Measurements from ENCODE around the gene TAB2. TPM values are rescaled to one million over a fixed set of nuclear protein-coding genes. Genes with fewer than 3 reads are reported as not detected.

Gene TAB2
- total and polyA plus RNA-seq, 2 donors (not counting 3 experiments of a cell fraction or from before 2014, with no cell fraction given): 26.0 to 37.4 TPM

GRCh38 chr6:149403534-149403933 lies 86.0 kb downstream of the TAB2 start:
- DNase-seq (ENCODE audit: low read depth, low spot score) (no peak), FAIRE-seq (no peak)
- Histone ChIP-seq H3K4me2 (ENCODE audit: insufficient read depth, low read length) (no peak overlapping the region), H3K9me1 (replicated peaks; ENCODE audit: control insufficient read depth, extremely low read depth, insufficient read depth, low read length) (peaks cover 2% of the 10 kb centered on the region), H3K9ac (replicated peaks; ENCODE audit: extremely low read depth, insufficient read depth, low read length) (no peak overlapping the region), H3K36me3 (ENCODE audit: control insufficient read depth in 2 of 2, extremely low read depth in 1 of 2, insufficient read depth in 2 of 2, low read length in 2 of 2) (peaks cover 5 to 6% of the 10 kb centered on the region in 2 experiments), H3K79me2 (ENCODE audit: control insufficient read depth, insufficient read depth, low read length) (no peaks in the 10 kb centered on the region), H3K9me3 (replicated peaks; ENCODE audit: control insufficient read depth, insufficient read depth, low read length) (no peaks in the 10 kb centered on the region), H2AFZ (ENCODE audit: low read depth, low read length) (no peak overlapping the region), H3K4me1 (ENCODE audit: control insufficient read depth, extremely low read depth, insufficient read depth, low read length) (no peaks in the 10 kb centered on the region), H3K4me3 (replicated peaks in 1 of 3; ENCODE audit: insufficient read depth in 1 of 3, low read depth in 1 of 3, low read length in 3 of 3) (no peak overlapping the region), H3K27ac (ENCODE audit: insufficient read depth, low read depth, low read length) (no peak overlapping the region), H3K27me3 (ENCODE audit: control insufficient read depth in 2 of 2, insufficient read depth in 2 of 2, low read length in 2 of 2) (no peaks in the 10 kb centered on the region), H4K20me1 (replicated peaks; ENCODE audit: control insufficient read depth, extremely low read depth, insufficient read depth, low read length) (no peaks in the 10 kb centered on the region)
- ChIA-PET POLR2A (no interaction called here), CTCF (no interaction called here)
- intact Hi-C loops (cut with micrococcal nuclease): no loop called here
- no peak for TF ChIP-seq GATA2 (IDR thresholded peaks at IDR 0.05; ENCODE audit: insufficient read depth, insufficient read length, low read depth, low read length)
- no peak for TF ChIP-seq POLR2A (IDR thresholded peaks at IDR 0.05; ENCODE audit: low read depth, low read length)
- TF ChIP-seq MYC (IDR thresholded peaks at IDR 0.05; ENCODE audit: low read depth, low read length): no peak
- TF ChIP-seq, protein P1, sequence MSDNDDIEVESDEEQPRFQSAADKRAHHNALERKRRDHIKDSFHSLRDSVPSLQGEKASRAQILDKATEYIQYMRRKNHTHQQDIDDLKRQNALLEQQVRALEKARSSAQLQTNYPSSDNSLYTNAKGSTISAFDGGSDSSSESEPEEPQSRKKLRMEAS (IDR thresholded peaks at IDR 0.05; ENCODE audit: insufficient read depth, insufficient read length): no peak
- no peak for TF ChIP-seq CTCF (IDR thresholded peaks at IDR 0.05; ENCODE audit: extremely low read depth in 1 of 2, insufficient read depth in 1 of 2, low read depth in 1 of 2, low read length in 2 of 2)
- no peak for TF ChIP-seq FOS (IDR thresholded peaks at IDR 0.05; ENCODE audit: borderline replicate concordance, insufficient read depth, low read length)
- TF ChIP-seq POLR2AphosphoS5 (IDR thresholded peaks at IDR 0.05; ENCODE audit: insufficient read depth, low read depth, low read length): no peak
- no peak for TF ChIP-seq JUN (IDR thresholded peaks at IDR 0.05; ENCODE audit: borderline replicate concordance, insufficient read depth, insufficient read length, low read depth)
- no peak for TF ChIP-seq EZH2 (IDR thresholded peaks at IDR 0.05; ENCODE audit: borderline replicate concordance, low read depth, low read length, severe bottlenecking)
- dilution Hi-C loops (cut with MboI; ENCODE audit: extremely low pct_ligation_motif_present, low sequenced_read_pairs): no loop called here
- BruUV-seq (replicated peaks): no TSS peak

Data from endothelial cell of umbilical vein (primary cell).